Mucosa of stomach (tissue), 1 donor: ENCODE measurements around the gene ACTN4.

ENCODE experiments used
- H3K27me3 ChIP-seq: one replicate; pipeline ENCODE4 v1.7.0; 2013; ENCODE audit warnings: mild to moderate bottlenecking, low read length; ENCODE audit not compliant: control insufficient read depth, insufficient read depth
- H3K36me3 ChIP-seq: one replicate; pipeline ENCODE4 v1.7.0; 2013; ENCODE audit warnings: low read length; ENCODE audit not compliant: control insufficient read depth, insufficient read depth
- H3K4me1 ChIP-seq: one replicate; pipeline ENCODE4 v1.7.0; 2013; ENCODE audit warnings: mild to moderate bottlenecking, low read length; ENCODE audit not compliant: control insufficient read depth, insufficient read depth
- H3K4me3 ChIP-seq: one replicate; pipeline ENCODE4 v1.7.0; 2013; ENCODE audit warnings: low read length
- H3K9ac ChIP-seq: one replicate; pipeline ENCODE4 v1.7.0; 2013; ENCODE audit warnings: mild to moderate bottlenecking, low read length, moderate library complexity
- H3K9me3 ChIP-seq: one replicate; pipeline ENCODE4 v1.7.0; 2013; ENCODE audit warnings: mild to moderate bottlenecking, low read length, moderate library complexity; ENCODE audit not compliant: control insufficient read depth
- donor health status: Pancreatic carcinoma.

ACTN4 gene

GRCh38 chr19:38665219-38665931, 17.9 kb downstream of the ACTN4 start:
- no peaks in the 10 kb centered on the region for H3K9me3 ChIP-seq
- no peak overlapping the region for H3K4me3 ChIP-seq
- peaks cover 3% of the 10 kb centered on the region for H3K36me3 ChIP-seq
- peaks cover 99% of the 10 kb centered on the region for H3K4me1 ChIP-seq
- H3K9ac ChIP-seq: peak overlapping the region; percentile 42
- H3K27me3 ChIP-seq: no peaks in the 10 kb centered on the region

GRCh38 chr19:38665950-38666662, 18.7 kb downstream of the ACTN4 start:
- peaks cover 98% of the 10 kb centered on the region for H3K4me1 ChIP-seq
- no peak overlapping the region for H3K4me3 ChIP-seq
- H3K27me3 ChIP-seq: no peaks in the 10 kb centered on the region
- peak overlapping the region; percentile 42 for H3K9ac ChIP-seq
- H3K9me3 ChIP-seq: no peaks in the 10 kb centered on the region
- H3K36me3 ChIP-seq: peaks cover 3% of the 10 kb centered on the region

- Histone ChIP-seq H3K9ac (peak overlapping the region; percentile 42), H3K4me1 (peaks cover 99% of the 10 kb centered on the region), H3K4me3 (no peak overlapping the region), H3K36me3 (peaks cover 3% of the 10 kb centered on the region), H3K27me3 (no peaks in the 10 kb centered on the region), H3K9me3 (no peaks in the 10 kb centered on the region)
Measured at GRCh38 chr19:38666663-38667511, 19.4 kb downstream of the ACTN4 start.

GRCh38 chr19:38667661-38668171, 20.3 kb downstream of the ACTN4 start:
- peaks cover 94% of the 10 kb centered on the region for H3K4me1 ChIP-seq
- H3K36me3 ChIP-seq: peaks cover 3% of the 10 kb centered on the region
- H3K27me3 ChIP-seq: no peaks in the 10 kb centered on the region
- peak overlapping the region; percentile 42 for H3K9ac ChIP-seq
- no peaks in the 10 kb centered on the region for H3K9me3 ChIP-seq
- no peak overlapping the region for H3K4me3 ChIP-seq

GRCh38 chr19:38669552-38669951, 22.1 kb downstream of the ACTN4 start:
- Histone ChIP-seq H3K4me3 (no peak overlapping the region), H3K36me3 (peaks cover 3% of the 10 kb centered on the region), H3K4me1 (peaks cover 81% of the 10 kb centered on the region), H3K9ac (no peak overlapping the region), H3K27me3 (no peaks in the 10 kb centered on the region), H3K9me3 (no peaks in the 10 kb centered on the region)

- peaks cover 3% of the 10 kb centered on the region for H3K36me3 ChIP-seq
- no peak overlapping the region for H3K9ac ChIP-seq
- no peaks in the 10 kb centered on the region for H3K27me3 ChIP-seq
- no peaks in the 10 kb centered on the region for H3K9me3 ChIP-seq
- H3K4me1 ChIP-seq: peaks cover 79% of the 10 kb centered on the region
- H3K4me3 ChIP-seq: no peak overlapping the region
Measured at GRCh38 chr19:38670921-38671398, 23.5 kb downstream of the ACTN4 start.

- Histone ChIP-seq H3K4me3 (no peak overlapping the region), H3K4me1 (peaks cover 79% of the 10 kb centered on the region), H3K27me3 (no peaks in the 10 kb centered on the region), H3K9me3 (no peaks in the 10 kb centered on the region), H3K36me3 (peaks cover 3% of the 10 kb centered on the region), H3K9ac (no peak overlapping the region)
Measured at GRCh38 chr19:38671654-38672053, 24.2 kb downstream of the ACTN4 start.

GRCh38 chr19:38673030-38673429, 25.6 kb downstream of the ACTN4 start:
- Histone ChIP-seq H3K9me3 (no peaks in the 10 kb centered on the region), H3K4me3 (no peak overlapping the region), H3K36me3 (peaks cover 3% of the 10 kb centered on the region), H3K9ac (no peak overlapping the region), H3K27me3 (no peaks in the 10 kb centered on the region), H3K4me1 (peaks cover 73% of the 10 kb centered on the region)

- Histone ChIP-seq H3K36me3 (no peaks in the 10 kb centered on the region), H3K4me3 (no peak overlapping the region), H3K27me3 (no peaks in the 10 kb centered on the region), H3K4me1 (peaks cover 73% of the 10 kb centered on the region), H3K9ac (peak overlapping the region; percentile 2), H3K9me3 (no peaks in the 10 kb centered on the region)
Measured at GRCh38 chr19:38674388-38675171, 27.1 kb downstream of the ACTN4 start.

GRCh38 chr19:38675611-38676010, 28.2 kb downstream of the ACTN4 start:
- H3K4me1 ChIP-seq: peaks cover 71% of the 10 kb centered on the region

More at GRCh38 chr19:38675611-38676010, 28.2 kb downstream of the ACTN4 start:
- Histone ChIP-seq H3K9ac (peak overlapping the region; percentile 50), H3K36me3 (no peaks in the 10 kb centered on the region), H3K27me3 (no peaks in the 10 kb centered on the region), H3K9me3 (no peaks in the 10 kb centered on the region), H3K4me3 (no peak overlapping the region)
